ENCODE data around the gene DAND5.

The DAND5 gene

GRCh38 chr19:13022859-13023636, 53.7 kb downstream of the DAND5 start:
- peak; percentile 96 for DNase-seq (ENCODE audit: low read depth)

DNA sequence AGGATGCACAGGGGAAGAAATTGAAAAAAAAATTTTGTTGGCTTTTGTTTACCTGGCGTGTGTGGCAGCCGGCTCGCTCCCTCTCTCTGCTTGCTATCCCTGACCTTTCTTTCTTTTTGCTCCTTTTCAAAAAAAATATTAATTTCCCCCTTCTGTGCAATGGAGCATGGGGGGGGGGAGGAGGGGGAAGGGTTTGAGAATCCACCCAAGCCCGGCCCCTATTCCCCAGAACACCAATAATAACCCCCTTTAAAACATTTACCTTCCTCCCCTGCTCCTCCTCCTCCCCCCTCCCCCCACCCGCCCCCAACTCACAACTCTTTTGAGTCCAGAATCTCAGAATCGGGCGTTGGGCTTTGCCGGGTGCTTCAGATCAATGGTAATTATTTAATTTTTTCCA, 54.3 kb downstream of the DAND5 start:
- DNase-seq (ENCODE audit: low read depth), result peak; percentile 42

Data from EH (cell line).